HepG2 (cell line): ENCODE data around the gene SFI1.

ENCODE experiments used
- CTCF ChIP-seq: sonication (generic); formaldehyde crosslinking; IDR thresholded peaks from 2 replicates; pipeline ENCODE4 v1.5.0; 2020; ENCODE audit warnings: mild to moderate bottlenecking, missing genetic modification reagents, moderate library complexity
- TF ChIP-seq, protein P1 (sequence below), 2 experiments: sonication (generic) in 1 of 2; formaldehyde crosslinking in 1 of 2; IDR thresholded peaks; 2 replicates each; pipeline versions ENCODE4 v1.5.1 to v1.6.1; 2011 to 2020; ENCODE audit warnings: borderline replicate concordance in 1 of 2, low read depth in 1 of 2, low read length in 1 of 2, mild to moderate bottlenecking in 1 of 2, missing genetic modification reagents in 1 of 2, moderate library complexity in 1 of 2

DNA sequence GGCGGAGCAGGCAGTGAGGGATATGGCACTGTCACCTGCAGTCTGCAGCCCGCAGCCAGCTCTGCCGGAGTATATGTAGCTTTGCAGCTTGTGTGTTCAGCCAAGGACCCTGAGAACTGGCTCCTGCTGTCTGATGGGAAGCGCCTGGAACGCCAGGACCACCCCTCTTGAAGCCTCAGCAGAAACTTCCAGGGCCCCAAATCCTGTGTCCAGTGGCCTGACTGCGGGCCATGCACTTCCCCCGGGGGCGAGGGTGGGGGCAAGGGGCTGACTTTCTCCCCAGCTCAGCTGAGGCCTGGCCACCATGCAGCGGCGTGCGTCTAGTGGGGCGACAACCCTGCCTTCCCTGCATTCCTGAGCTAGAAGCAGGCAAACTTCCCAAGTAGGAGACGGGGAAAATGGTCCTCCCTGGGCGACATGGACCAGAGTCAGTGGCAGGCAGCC lies 133.4 kb downstream of the SFI1 start:
- TF ChIP-seq, protein P1, sequence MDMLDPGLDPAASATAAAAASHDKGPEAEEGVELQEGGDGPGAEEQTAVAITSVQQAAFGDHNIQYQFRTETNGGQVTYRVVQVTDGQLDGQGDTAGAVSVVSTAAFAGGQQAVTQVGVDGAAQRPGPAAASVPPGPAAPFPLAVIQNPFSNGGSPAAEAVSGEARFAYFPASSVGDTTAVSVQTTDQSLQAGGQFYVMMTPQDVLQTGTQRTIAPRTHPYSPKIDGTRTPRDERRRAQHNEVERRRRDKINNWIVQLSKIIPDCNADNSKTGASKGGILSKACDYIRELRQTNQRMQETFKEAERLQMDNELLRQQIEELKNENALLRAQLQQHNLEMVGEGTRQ (IDR thresholded peaks at IDR 0.05; ENCODE audit: low read depth, low read length): no peak
- TF ChIP-seq, protein P1 (CRISPR knock-in tag; IDR thresholded peaks at IDR 0.05; ENCODE audit: borderline replicate concordance): no peak
- TF ChIP-seq CTCF (CRISPR knock-in tag): no peak
